CD8-positive, alpha-beta memory T cell (primary cell): ENCODE data around the gene PPP1R37. TPM values are rescaled to one million over a fixed set of nuclear protein-coding genes. Genes with fewer than 3 reads are reported as not detected.

Source experiments
- CTCF ChIA-PET: fragments of 350-600 bp; sonication (Branson Sonifier 250); formaldehyde crosslinking; loops from one replicate; lab custom pipeline; 2021; ENCODE audit warnings: antibody characterized with exemption; lab: Charles Lee
- POLR2A ChIA-PET: fragments of 350-600 bp; sonication (Branson Sonifier 250); formaldehyde crosslinking; loops from one replicate; lab custom pipeline; 2021; ENCODE audit warnings: antibody characterized with exemption; lab: Charles Lee
- DNase-seq, 5 donors: peaks; one replicate each; pipeline versions ENCODE4 v3.0.0 to v3.0.0-alpha.2; 2020 to 2022; ENCODE audit warnings: mixed read lengths in 1 of 5
- H3K27ac ChIP-seq: one replicate; pipeline ENCODE4 v1.7.0; 2013; ENCODE audit warnings: low read depth, mild to moderate bottlenecking, low read length, moderate library complexity
- H3K27me3 ChIP-seq: 2 replicates; pipeline ENCODE4 v1.7.0; 2013; ENCODE audit warnings: low read length, mild to moderate bottlenecking; ENCODE audit not compliant: insufficient read depth, poor library complexity, severe bottlenecking
- H3K36me3 ChIP-seq: 2 replicates; pipeline ENCODE4 v1.7.0; 2013; ENCODE audit warnings: mild to moderate bottlenecking, low read length, moderate library complexity; ENCODE audit not compliant: insufficient read depth
- H3K4me1 ChIP-seq: 2 replicates; pipeline ENCODE4 v1.7.0; 2013; ENCODE audit warnings: mild to moderate bottlenecking, low read length, moderate library complexity; ENCODE audit not compliant: insufficient read depth
- H3K4me3 ChIP-seq: 2 replicates; pipeline ENCODE4 v1.7.0; 2013; ENCODE audit warnings: mild to moderate bottlenecking, low read length
- H3K9me3 ChIP-seq: 2 replicates; pipeline ENCODE4 v1.7.0; 2013; ENCODE audit warnings: mild to moderate bottlenecking, low read length
- H3K27ac Mint-ChIP-seq, 8 donors: one replicate each; pipeline ENCODE4 v1.8.0; 2020 to 2021; ENCODE audit warnings: mixed read lengths in 8 of 8, mild to moderate bottlenecking in 6 of 8, inconsistent platforms in 3 of 8, moderate library complexity in 3 of 8
- H3K27me3 Mint-ChIP-seq, 2 donors: one replicate each; pipeline ENCODE4 v1.8.0; 2020 to 2021; ENCODE audit warnings: mixed read lengths in 2 of 2, mild to moderate bottlenecking in 1 of 2, moderate library complexity in 1 of 2
- H3K36me3 Mint-ChIP-seq, 3 donors: one replicate each; pipeline ENCODE4 v1.8.0; 2020 to 2021; ENCODE audit warnings: mixed read lengths in 3 of 3, inconsistent platforms in 1 of 3, mild to moderate bottlenecking in 1 of 3
- H3K4me1 Mint-ChIP-seq, 3 donors: one replicate each; pipeline ENCODE4 v1.8.0; 2020 to 2021; ENCODE audit warnings: mixed read lengths in 3 of 3, inconsistent platforms in 1 of 3, mild to moderate bottlenecking in 1 of 3
- H3K4me3 Mint-ChIP-seq, 7 donors: one replicate each; pipeline ENCODE4 v1.8.0; 2020 to 2021; ENCODE audit warnings: mixed read lengths in 7 of 7, mild to moderate bottlenecking in 6 of 7, moderate library complexity in 4 of 7, inconsistent platforms in 2 of 7
- H3K9me3 Mint-ChIP-seq, 5 donors: one replicate each; pipeline ENCODE4 v1.8.0; 2020 to 2022; ENCODE audit warnings: mixed read lengths in 5 of 5, mild to moderate bottlenecking in 3 of 5, moderate library complexity in 2 of 5, inconsistent platforms in 1 of 5
- polyA plus RNA-seq: library from polyadenylated mRNA; unstranded; fragments of 300-500 nt; fragmentation: Illumina TruSeq; gene quantifications from one replicate; pipeline ENCODE4 v1.2.3, GENCODE V29; 2021
- total RNA-seq, 2 experiments: library from RNA; stranded (reverse); gene quantifications; one replicate each; pipeline ENCODE4 v1.2.3, GENCODE V29; 2021

The PPP1R37 gene
- total and polyA plus RNA-seq, 3 experiments from 2014 or later = 0.79 to 18.3 (median 17.8) TPM

DNA sequence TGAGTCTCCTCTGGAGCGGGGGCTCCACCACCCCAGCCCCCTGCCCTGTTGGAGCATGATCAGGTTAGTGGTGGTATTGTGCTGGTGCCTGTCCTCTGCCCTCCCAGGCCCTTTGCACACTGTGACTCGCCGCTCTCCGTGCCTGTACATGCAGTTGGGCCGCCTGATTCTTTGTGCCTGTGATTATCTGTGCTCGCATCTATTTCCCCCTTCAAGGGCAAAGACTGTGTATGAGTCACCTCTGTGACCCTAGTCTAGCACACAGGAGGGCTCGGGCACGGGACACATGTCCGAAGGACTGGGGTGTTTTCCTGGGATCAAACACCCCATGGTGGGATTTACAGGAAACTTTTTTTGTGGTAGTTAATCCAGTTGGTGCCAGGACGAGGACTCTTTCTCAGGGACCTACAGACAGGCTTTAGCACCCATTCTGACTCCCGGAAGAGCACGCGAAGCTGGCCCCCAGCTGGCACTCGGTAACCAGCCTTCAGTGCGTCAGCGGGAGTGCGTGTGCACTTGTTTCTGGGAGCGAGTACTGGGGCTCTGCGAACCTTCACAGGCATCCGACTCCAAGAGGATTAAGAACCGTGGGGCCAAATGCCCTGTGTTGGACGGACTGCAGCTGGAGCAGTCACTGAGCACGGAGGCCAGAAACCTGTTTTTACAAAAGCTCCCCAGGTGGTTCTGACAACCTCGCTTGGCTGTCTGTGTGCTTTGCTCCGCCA, 6.7 kb downstream of the PPP1R37 start:
- H3K9me3 Mint-ChIP-seq = no peaks in the 10 kb centered on the region
- ChIA-PET CTCF (interaction anchor here (1.4 kb wide), 2 partner anchors 10 to 26 kb away, joined by 3 to 7 read pairs; no protein-coding TSS in a partner anchor), POLR2A (no interaction called here)
- H3K27ac ChIP-seq = peak overlapping the region; percentile 24
- peak overlapping the region in 1 of 7 donors; percentile 64 for H3K4me3 Mint-ChIP-seq
- H3K36me3 Mint-ChIP-seq = peaks cover 0 to 7% (median 2%) of the 10 kb centered on the region in 3 donors
- peak overlapping the region in 4 of 8 donors; percentile 29 to 77 (median 45) for H3K27ac Mint-ChIP-seq
- no peaks in the 10 kb centered on the region for H3K27me3 Mint-ChIP-seq
- H3K4me3 ChIP-seq = no peak overlapping the region
- no peak for DNase-seq
- no peaks in the 10 kb centered on the region for H3K9me3 ChIP-seq
- H3K4me1 ChIP-seq = peaks cover 64% of the 10 kb centered on the region
- H3K4me1 Mint-ChIP-seq = peaks cover 66 to 93% (median 87%) of the 10 kb centered on the region in 3 donors
- no peaks in the 10 kb centered on the region for H3K27me3 ChIP-seq
- no peaks in the 10 kb centered on the region for H3K36me3 ChIP-seq

DNA sequence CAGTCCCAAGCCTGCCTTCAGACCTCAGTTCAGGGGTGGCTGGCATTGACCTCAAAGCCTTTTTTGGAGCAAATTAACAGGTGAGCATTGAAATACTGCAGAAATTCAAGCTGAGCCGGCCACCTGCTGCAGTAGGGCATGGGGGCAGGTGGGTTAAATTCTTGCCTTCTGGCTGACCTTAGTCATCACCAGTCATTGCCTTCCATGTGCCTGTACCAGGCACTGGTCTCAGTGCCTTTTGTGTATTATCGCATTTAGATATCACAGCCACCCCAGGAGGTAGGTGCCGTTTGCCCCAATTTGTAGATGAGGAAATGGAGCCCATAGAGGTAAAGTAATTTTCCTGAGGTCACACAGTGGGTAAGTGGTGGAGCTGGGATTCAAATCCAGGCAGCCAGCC, 7.2 kb downstream of the PPP1R37 start:
- POLR2A ChIA-PET = no interaction called here
- H3K4me3 ChIP-seq = no peak overlapping the region
- H3K4me1 Mint-ChIP-seq = peaks cover 67 to 93% (median 87%) of the 10 kb centered on the region in 3 donors

DNA sequence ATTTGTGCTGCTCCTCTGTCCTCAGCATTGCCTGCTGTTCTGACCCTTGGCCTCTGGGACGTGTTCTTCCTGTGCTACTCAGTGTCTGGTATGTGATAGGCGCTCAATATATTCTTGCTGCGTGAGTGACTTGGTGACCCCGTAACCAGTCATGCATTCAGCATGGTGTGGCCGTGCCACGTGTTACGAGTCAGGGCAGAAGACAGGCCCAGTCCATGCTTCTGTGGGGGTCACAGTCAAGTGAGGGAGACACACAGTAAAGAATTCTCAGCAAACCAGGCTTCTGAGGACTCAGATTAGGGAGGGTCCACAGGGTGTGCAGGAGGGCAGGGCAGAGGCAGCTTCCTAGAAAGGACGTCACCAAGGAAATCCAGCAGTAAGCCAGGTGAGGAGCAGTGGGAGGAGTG, 7.9 kb downstream of the PPP1R37 start:
- peaks cover 68 to 92% (median 87%) of the 10 kb centered on the region in 3 donors for H3K4me1 Mint-ChIP-seq

More for the DNA sequence above, 7.2 kb downstream of the PPP1R37 start:
- Mint-ChIP-seq H3K36me3 (peaks cover 0 to 5% (median 2%) of the 10 kb centered on the region in 3 donors), H3K9me3 (no peaks in the 10 kb centered on the region), H3K27me3 (no peaks in the 10 kb centered on the region), H3K27ac (peak overlapping the region in 1 of 8 donors; percentile 55), H3K4me3 (peak overlapping the region in 1 of 7 donors; percentile 13)
- H3K9me3 ChIP-seq = no peaks in the 10 kb centered on the region
- H3K36me3 ChIP-seq = no peaks in the 10 kb centered on the region
- no peaks in the 10 kb centered on the region for H3K27me3 ChIP-seq
- no peak for DNase-seq
- CTCF ChIA-PET = no interaction called here
- no peak overlapping the region for H3K27ac ChIP-seq
- peaks cover 64% of the 10 kb centered on the region for H3K4me1 ChIP-seq

DNA sequence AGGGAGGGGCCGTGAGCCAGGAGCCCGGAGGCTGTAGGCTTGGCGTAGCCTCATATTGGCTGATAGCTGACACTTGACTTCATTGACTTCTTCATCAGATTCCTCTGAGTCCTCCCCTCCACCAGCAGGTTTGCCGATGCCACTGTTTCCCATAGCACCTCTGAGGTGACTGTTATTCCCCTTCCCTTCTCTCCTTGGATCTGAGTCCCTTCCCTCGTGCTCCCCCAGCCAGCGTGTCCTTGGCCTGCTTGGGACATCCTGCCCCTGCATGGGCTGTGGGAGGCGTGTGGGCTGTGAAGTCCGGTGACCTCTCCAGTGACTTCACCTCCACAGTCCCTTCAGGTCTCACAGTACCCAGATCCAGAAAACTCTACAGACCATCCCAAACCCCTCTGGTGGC, 8.8 kb downstream of the PPP1R37 start:
- no peak for DNase-seq
- Histone ChIP-seq H3K27ac (no peak overlapping the region), H3K27me3 (no peaks in the 10 kb centered on the region), H3K36me3 (no peaks in the 10 kb centered on the region), H3K4me1 (peaks cover 56% of the 10 kb centered on the region), H3K9me3 (no peaks in the 10 kb centered on the region), H3K4me3 (no peak overlapping the region)
- H3K27ac Mint-ChIP-seq = peak overlapping the region in 5 of 8 donors; percentile 20 to 87 (median 60)
- ChIA-PET CTCF (interaction anchor here (1.1 to 4.6 kb wide), 2 partner anchors 9 to 63 kb away, joined by 3 to 22 read pairs; partner anchors contain the start of genes CLASRP and PPP1R37), POLR2A (interaction anchor here (1.9 to 2.3 kb wide), 2 partner anchors 10 to 77 kb away, joined by 5 to 20 read pairs; partner anchors contain the start of genes BLOC1S3 and PPP1R37)
- peak overlapping the region in 1 of 7 donors; percentile 56 for H3K4me3 Mint-ChIP-seq
- no peaks in the 10 kb centered on the region for H3K27me3 Mint-ChIP-seq
- peaks cover 0 to 5% (median 2%) of the 10 kb centered on the region in 3 donors for H3K36me3 Mint-ChIP-seq
- peaks cover 59 to 82% (median 78%) of the 10 kb centered on the region in 3 donors for H3K4me1 Mint-ChIP-seq
- no peaks in the 10 kb centered on the region for H3K9me3 Mint-ChIP-seq

More for the DNA sequence above, 7.9 kb downstream of the PPP1R37 start:
- Histone ChIP-seq H3K27me3 (no peaks in the 10 kb centered on the region), H3K27ac (no peak overlapping the region), H3K36me3 (no peaks in the 10 kb centered on the region), H3K4me3 (no peak overlapping the region), H3K9me3 (no peaks in the 10 kb centered on the region), H3K4me1 (peaks cover 64% of the 10 kb centered on the region)
- Mint-ChIP-seq H3K27me3 (no peaks in the 10 kb centered on the region), H3K4me3 (peak overlapping the region in 3 of 7 donors; percentile 18 to 72 (median 46)), H3K9me3 (no peaks in the 10 kb centered on the region), H3K36me3 (peaks cover 0 to 5% (median 2%) of the 10 kb centered on the region in 3 donors), H3K27ac (peak overlapping the region in 1 of 8 donors; percentile 55)
- CTCF ChIA-PET = interaction anchor here (4.6 kb wide), 1 partner anchor 8 kb away, joined by 22 read pairs; the partner anchor contains the start of gene PPP1R37
- POLR2A ChIA-PET = no interaction called here
- DNase-seq = no peak

DNA sequence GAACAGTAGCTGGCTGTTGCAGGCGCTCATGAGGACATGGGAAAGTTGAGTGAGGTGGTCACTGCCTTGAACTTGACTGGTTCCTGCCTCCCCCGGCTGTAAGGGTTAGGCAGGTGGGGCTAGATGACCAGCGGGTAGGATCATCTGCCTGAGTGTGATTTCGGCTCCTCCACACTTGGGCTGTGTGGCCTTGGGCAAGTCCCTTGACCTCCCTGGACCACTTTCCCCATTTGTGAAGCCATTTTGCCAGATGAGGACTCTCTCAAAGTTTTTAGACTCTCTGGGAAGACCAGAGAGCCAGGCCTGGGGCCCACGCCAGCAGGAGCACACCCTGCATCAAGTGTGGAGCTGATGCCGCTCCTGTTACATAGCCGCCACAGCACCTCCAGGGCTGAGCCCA, 9.5 kb downstream of the PPP1R37 start:
- H3K4me3 Mint-ChIP-seq = peak overlapping the region in 1 of 7 donors; percentile 88
- POLR2A ChIA-PET = interaction anchor here (1.6 to 2.3 kb wide), 3 partner anchors 10 to 76 kb away, joined by 4 to 20 read pairs (median 5); partner anchors contain the start of genes BLOC1S3 and PPP1R37
- no peaks in the 10 kb centered on the region for H3K27me3 Mint-ChIP-seq
- Histone ChIP-seq H3K9me3 (no peaks in the 10 kb centered on the region), H3K27ac (no peak overlapping the region), H3K4me3 (no peak overlapping the region), H3K36me3 (no peaks in the 10 kb centered on the region), H3K27me3 (no peaks in the 10 kb centered on the region), H3K4me1 (peaks cover 49% of the 10 kb centered on the region)
- peaks cover 0 to 5% (median 2%) of the 10 kb centered on the region in 3 donors for H3K36me3 Mint-ChIP-seq
- no peaks in the 10 kb centered on the region for H3K9me3 Mint-ChIP-seq
- DNase-seq = no peak
- CTCF ChIA-PET = interaction anchor here (1.0 to 4.6 kb wide), 7 partner anchors 10 to 76 kb away, joined by 3 to 22 read pairs (median 5); partner anchors contain the start of genes BLOC1S3, CLASRP, PPP1R37 and TRAPPC6A
- H3K4me1 Mint-ChIP-seq = peaks cover 54 to 77% (median 71%) of the 10 kb centered on the region in 3 donors
- peak overlapping the region in 2 of 8 donors; percentile 28 to 85 for H3K27ac Mint-ChIP-seq

DNA sequence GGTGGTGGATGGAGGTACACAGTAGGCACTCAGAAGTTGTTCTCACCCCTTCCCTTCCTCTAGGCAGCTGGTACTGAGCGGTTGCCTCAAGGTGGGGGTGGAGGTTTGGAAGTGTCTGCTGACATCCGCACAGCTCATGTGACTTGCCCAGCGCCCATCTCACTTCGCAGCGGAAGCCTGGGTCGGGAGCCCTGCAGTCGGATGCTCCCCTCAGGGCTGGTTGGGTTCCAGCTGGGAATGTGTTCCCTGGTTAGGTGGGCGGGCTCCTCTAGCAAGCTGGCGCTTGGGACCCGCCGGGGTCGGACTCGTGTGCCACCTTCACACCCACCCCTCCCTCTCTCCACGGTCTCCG, 10.2 kb downstream of the PPP1R37 start:
- Histone ChIP-seq H3K4me1 (peaks cover 43% of the 10 kb centered on the region), H3K27ac (no peak overlapping the region), H3K36me3 (no peaks in the 10 kb centered on the region), H3K4me3 (peak overlapping the region; percentile 45), H3K27me3 (no peaks in the 10 kb centered on the region), H3K9me3 (no peaks in the 10 kb centered on the region)
- peak; percentile 20 to 75 (median 30) for DNase-seq
- peaks cover 0 to 5% (median 2%) of the 10 kb centered on the region in 3 donors for H3K36me3 Mint-ChIP-seq
- POLR2A ChIA-PET = interaction anchor here (0.5 to 2.3 kb wide), 4 partner anchors 11 to 76 kb away, joined by 3 to 20 read pairs (median 4); partner anchors contain the start of genes BLOC1S3 and PPP1R37
- H3K27ac Mint-ChIP-seq = peak overlapping the region in 7 of 8 donors; percentile 28 to 88 (median 77)
- H3K9me3 Mint-ChIP-seq = no peaks in the 10 kb centered on the region
- CTCF ChIA-PET = interaction anchor here (0.9 to 4.6 kb wide), 8 partner anchors 10 to 75 kb away, joined by 3 to 22 read pairs (median 5); partner anchors contain the start of genes BLOC1S3, PPP1R37 and TRAPPC6A
- no peaks in the 10 kb centered on the region for H3K27me3 Mint-ChIP-seq
- peaks cover 49 to 74% (median 65%) of the 10 kb centered on the region in 3 donors for H3K4me1 Mint-ChIP-seq
- peak overlapping the region in 6 of 7 donors; percentile 63 to 88 (median 71) for H3K4me3 Mint-ChIP-seq

DNA sequence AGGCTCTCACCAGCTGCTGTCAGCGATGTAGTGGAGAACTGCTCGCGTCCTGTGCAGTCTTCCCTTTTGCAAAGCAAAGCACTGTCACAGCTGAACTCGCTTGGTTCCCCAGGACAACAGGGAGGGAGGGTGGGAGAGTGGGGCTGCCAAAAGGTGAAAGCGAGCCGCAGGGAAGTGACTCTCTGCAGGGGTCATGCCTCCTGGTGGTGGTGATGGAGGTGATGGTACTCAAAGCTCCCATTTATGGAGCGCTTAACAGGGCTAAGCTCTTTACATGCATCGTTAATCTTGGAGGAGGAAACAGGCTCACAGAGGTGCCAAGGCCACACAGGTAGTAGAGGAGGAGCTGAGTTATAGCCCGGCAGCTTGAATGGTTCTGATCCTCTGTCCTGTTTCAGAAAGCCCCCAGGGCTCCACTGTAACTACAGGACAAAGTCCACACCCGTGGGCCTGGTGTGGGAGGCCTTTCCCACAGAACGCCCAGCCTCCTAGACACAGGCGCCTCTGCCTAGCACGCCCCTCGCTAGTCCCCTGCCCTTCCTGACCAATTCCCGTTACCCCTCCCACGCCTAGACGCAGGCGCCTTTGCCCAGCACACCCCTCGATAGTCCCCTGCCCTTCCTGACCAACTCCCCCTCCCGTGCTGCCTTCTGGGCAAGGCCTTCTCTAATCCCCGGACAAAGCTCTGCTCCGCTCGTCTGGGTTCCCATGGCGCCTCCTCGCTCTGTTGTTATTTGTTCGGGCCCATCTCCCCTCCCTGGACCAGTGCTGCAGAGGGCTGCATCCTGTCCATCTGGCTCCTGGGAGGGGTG, 10.7 kb downstream of the PPP1R37 start:
- Histone ChIP-seq H3K27ac (no peak overlapping the region), H3K4me1 (peaks cover 37% of the 10 kb centered on the region), H3K9me3 (no peaks in the 10 kb centered on the region), H3K27me3 (no peaks in the 10 kb centered on the region), H3K4me3 (peak overlapping the region; percentile 45), H3K36me3 (no peaks in the 10 kb centered on the region)
- Mint-ChIP-seq H3K4me1 (peaks cover 46 to 68% (median 59%) of the 10 kb centered on the region in 3 donors), H3K36me3 (peaks cover 0 to 5% (median 2%) of the 10 kb centered on the region in 3 donors), H3K4me3 (peak overlapping the region in 6 of 7 donors; percentile 63 to 88 (median 71)), H3K9me3 (no peaks in the 10 kb centered on the region), H3K27ac (peak overlapping the region; percentile 28 to 88 (median 76)), H3K27me3 (no peaks in the 10 kb centered on the region)
- POLR2A ChIA-PET = interaction anchor here (0.5 to 2.3 kb wide), 4 partner anchors 12 to 75 kb away, joined by 3 to 20 read pairs (median 4); partner anchors contain the start of genes BLOC1S3 and PPP1R37
- DNase-seq = no peak
- CTCF ChIA-PET = interaction anchor here (0.9 to 4.6 kb wide), 8 partner anchors 9 to 75 kb away, joined by 3 to 22 read pairs (median 5); partner anchors contain the start of genes BLOC1S3, PPP1R37 and TRAPPC6A
